NCI-H226 (cell line): Measurements from ENCODE around the gene CDH6.

ENCODE experiments used
- DNase-seq: peaks from one replicate; pipeline ENCODE4 v3.0.0-alpha.2; 2015

Gene CDH6

GRCh38 chr5:31204958-31205357 lies 11.5 kb downstream of the CDH6 start:
- no peak for DNase-seq

GRCh38 chr5:31208043-31208442 lies 14.6 kb downstream of the CDH6 start:
- no peak for DNase-seq

- DNase-seq: no peak
These were observed 15.8 kb downstream of the CDH6 start for GRCh38 chr5:31209334-31209733.

GRCh38 chr5:31211098-31211497 lies 17.6 kb downstream of the CDH6 start:
- DNase-seq: no peak

GRCh38 chr5:31213257-31213656 lies 19.8 kb downstream of the CDH6 start:
- no peak for DNase-seq

- DNase-seq: no peak
These were observed 20.2 kb downstream of the CDH6 start for GRCh38 chr5:31213705-31214121.

- no peak for DNase-seq
These were observed 20.7 kb downstream of the CDH6 start for GRCh38 chr5:31214229-31214628.

GRCh38 chr5:31215236-31215635 lies 21.8 kb downstream of the CDH6 start:
- DNase-seq: no peak

GRCh38 chr5:31217446-31217845 lies 24.0 kb downstream of the CDH6 start:
- DNase-seq: no peak

GRCh38 chr5:31218978-31219377 lies 25.5 kb downstream of the CDH6 start:
- no peak for DNase-seq

- DNase-seq: no peak
These were observed 27.5 kb downstream of the CDH6 start for GRCh38 chr5:31221001-31221400.

GRCh38 chr5:31225118-31225517 lies 31.6 kb downstream of the CDH6 start:
- no peak for DNase-seq

- DNase-seq: no peak
These were observed 32.1 kb downstream of the CDH6 start for GRCh38 chr5:31225613-31226012.

- DNase-seq: no peak
These were observed 33.2 kb downstream of the CDH6 start for GRCh38 chr5:31226651-31227050.

- DNase-seq: no peak
These were observed 35.8 kb downstream of the CDH6 start for GRCh38 chr5:31229266-31229665.

GRCh38 chr5:31231177-31231838 lies 37.8 kb downstream of the CDH6 start:
- no peak for DNase-seq

GRCh38 chr5:31232273-31232888 lies 38.9 kb downstream of the CDH6 start:
- peak; percentile 41 for DNase-seq

GRCh38 chr5:31235381-31235780 lies 41.9 kb downstream of the CDH6 start:
- DNase-seq: no peak

- DNase-seq: no peak
These were observed 42.9 kb downstream of the CDH6 start for GRCh38 chr5:31236339-31236738.

- DNase-seq: no peak
These were observed 43.7 kb downstream of the CDH6 start for GRCh38 chr5:31237174-31237573.

GRCh38 chr5:31238497-31238896 lies 45.0 kb downstream of the CDH6 start:
- DNase-seq: no peak

- no peak for DNase-seq
These were observed 51.4 kb downstream of the CDH6 start for GRCh38 chr5:31244921-31245320.

GRCh38 chr5:31247381-31247780 lies 53.9 kb downstream of the CDH6 start:
- no peak for DNase-seq

- no peak for DNase-seq
These were observed 56.7 kb downstream of the CDH6 start for GRCh38 chr5:31250201-31250600.

GRCh38 chr5:31251032-31251431 lies 57.5 kb downstream of the CDH6 start:
- DNase-seq: no peak
